ENCODE results near the gene TASP1. TPM values are rescaled to one million over a fixed set of nuclear protein-coding genes. Genes with fewer than 3 reads are reported as not detected.

TASP1 gene
- total RNA-seq, 2 donors from 2014 or later, result 4.9 to 11.9 TPM

GRCh38 chr20:13341737-13342393, 296.9 kb downstream of the TASP1 start:
- H3K27ac Mint-ChIP-seq, result no peak overlapping the region
- no peaks in the 10 kb centered on the region for H3K36me3 Mint-ChIP-seq
- no peak for DNase-seq (ENCODE audit: low spot score in 2 of 2)
- H3K9me3 Mint-ChIP-seq, result peaks cover 0 to 7% of the 10 kb centered on the region in 2 donors
- ATAC-seq, result peak; percentile 37 to 39

DNA sequence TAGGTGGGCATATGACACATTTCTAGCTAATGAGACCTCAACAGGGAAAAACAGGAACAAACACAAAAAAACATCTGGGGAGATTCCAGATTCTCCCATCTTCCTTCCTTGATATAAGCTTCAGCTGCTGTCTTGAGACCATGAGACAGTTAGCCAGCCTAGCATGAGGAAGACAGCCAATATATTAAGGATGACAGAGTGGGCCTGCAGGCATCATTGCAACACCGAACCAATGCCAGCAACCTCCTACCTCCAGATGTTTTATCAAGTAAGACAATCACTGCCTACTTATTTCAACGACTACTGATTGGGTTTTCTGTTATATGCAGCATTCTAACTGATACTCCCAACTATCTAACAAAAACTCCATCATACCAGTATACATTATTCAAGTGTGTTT, 298.6 kb downstream of the TASP1 start:
- DNase-seq (ENCODE audit: low spot score in 2 of 2), result no peak
- Mint-ChIP-seq H3K9me3 (peaks cover 0 to 7% of the 10 kb centered on the region in 2 donors), H3K36me3 (no peaks in the 10 kb centered on the region), H3K27ac (no peak overlapping the region)
- ATAC-seq, result no peak

Other genes with a start within 250 kb of the TASP1 start
- 10 to 100 TPM; 10.9 to 18.4 TPM for gene ESF1, start 146.0 kb upstream of the TASP1 start, total RNA-seq
- 10 to 100 TPM; 22.6 to 39.1 TPM for gene NDUFAF5, start 146.1 kb upstream of the TASP1 start, total RNA-seq